Measurements from ENCODE around the gene GPC5.
"Not testable (repeated sequence)": the region's sequence is repeated elsewhere in the genome, so short reads cannot be mapped to it uniquely, and the experiment has no call there.

GPC5 gene

DNA sequence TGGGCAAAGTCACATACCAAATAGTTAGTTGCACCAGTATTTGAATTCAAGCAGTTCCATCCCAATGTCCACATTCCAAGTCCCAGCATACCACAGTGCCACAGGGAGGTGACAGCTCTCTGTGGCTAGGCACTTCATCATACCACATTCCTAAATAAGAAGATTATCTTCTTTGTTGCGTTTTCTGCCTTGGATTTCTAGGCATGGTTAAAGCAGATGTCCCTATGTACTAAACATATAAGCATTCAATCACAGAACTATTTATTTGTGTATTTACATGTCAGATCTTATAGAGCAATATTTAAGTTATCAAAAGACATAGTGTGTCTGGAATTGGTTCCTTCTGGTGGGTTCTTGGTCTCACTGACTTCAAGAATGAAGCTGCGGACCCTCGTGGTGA is 403.4 kb downstream of the GPC5 start:
- DNase-seq: not testable (repeated sequence)

DNA sequence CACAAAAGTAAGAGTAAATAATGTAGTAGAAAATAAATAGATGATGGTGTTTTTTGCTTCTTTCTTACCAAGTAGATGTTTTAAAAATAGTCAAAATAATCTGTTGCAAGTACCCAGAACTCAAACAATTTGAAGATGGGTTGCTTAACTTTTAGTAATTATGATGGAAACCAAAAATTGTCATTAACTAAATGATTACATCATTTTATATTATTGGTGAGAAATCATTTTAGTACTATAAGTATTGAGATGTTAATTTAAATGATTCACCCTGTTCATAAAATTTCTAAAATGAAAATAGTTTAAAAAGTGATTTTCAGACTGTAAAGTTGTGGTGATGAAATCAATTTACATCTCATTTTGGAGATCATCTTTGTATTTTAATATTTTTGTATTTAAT is 404.5 kb downstream of the GPC5 start:
- DNase-seq: no peak

DNA sequence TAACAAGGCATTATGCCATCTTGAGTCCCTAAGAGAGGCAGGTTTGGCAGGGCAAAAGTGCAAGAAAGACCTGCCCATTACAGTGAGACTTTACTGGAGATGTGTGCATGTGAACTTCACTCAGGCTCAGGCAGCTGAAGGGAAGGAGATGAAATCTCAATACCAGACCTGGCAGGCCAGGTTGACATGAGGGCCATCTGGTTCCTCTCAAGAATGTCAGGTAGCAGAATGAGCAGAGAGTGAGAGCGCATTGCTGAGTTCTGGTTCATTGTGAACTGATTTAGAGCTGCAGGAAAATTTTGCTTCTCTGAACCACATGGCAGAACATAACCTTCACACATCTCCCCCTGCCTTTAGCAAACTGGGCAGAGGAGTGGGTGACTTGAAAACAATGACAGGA is 406.3 kb downstream of the GPC5 start:
- no peak for DNase-seq

DNA sequence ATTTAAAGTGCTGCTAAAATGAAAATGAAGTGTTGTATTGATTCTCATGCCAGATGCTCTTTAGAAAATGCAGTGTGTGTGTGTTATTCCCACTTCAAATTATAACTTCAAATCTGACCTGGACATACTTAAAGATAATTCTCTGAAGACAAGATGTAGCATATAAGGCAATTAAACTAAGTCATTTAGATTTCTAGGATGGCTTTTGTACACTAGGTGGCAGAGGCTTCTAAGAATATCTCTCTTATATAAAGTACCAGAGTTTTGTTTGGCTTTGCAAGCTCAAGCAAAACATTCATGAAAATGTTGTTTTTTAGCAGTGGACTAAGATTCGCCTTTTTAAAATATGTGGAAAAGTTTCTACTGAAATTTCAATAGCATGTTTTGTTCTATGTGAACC is 407.2 kb downstream of the GPC5 start:
- DNase-seq: no peak

DNA sequence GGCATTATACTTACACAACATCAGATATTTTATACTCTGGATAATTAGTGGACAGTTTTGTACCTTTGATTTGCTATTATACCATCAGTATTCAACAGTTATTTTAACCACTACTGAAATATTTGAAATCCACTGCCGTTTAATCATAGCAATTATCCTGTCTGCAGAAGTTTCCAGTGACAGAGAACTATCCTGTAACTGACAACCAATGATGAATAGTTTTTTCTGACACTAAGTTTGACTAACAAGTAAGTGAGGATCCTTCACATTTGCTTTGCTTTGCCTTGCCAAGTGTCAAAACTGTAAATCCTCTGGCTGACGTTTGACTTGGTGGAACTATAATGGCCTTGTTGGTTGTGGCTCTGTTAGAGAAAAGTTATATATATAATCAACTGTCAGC is 410.7 kb downstream of the GPC5 start:
- no peak for DNase-seq

DNA sequence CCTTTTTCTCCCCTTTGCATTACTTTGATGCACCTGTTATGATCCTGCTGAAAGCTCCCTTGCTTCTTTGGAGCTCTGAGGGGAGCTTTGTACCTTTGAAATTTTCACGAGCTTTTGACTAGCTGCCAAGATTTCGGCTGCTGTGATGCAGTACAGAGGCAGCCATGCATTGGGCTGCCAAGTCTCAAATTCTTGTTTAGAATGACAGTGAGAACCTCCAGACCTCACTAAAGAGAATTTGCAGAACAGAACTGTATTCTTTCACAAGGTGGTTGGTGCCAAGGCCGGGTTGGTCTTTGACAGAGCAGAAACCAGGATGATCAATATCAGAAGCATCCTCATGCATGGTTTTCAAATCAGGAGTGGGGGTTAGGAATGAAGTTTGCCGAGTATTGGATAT is 414.8 kb downstream of the GPC5 start:
- no peak for DNase-seq

DNA sequence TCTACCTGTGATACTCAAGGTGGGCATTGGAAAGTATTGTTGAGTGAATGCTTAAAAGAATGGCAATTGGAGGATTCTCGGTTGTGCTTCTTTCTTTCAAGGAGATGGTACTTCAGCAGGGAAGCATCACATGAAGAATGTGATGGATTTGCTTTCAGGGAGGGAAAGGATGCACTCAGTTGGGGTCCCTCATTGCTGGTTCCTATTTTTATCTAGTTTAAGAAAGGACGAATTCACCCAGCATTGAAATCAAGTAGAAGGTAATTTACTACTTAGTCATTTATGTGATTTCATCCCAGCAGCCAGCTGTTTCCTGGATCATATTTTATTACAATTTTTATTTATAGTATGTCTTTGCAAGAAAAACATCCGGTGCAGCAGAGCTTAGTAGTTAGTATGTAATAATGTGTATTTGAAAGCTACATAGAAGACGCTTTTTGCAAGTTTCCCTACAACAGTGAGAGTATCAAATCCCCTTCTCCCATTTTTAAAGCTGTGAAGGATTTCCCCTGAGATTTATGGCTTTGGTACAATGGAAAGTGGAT is 417.9 kb downstream of the GPC5 start:
- no peak for DNase-seq

DNA sequence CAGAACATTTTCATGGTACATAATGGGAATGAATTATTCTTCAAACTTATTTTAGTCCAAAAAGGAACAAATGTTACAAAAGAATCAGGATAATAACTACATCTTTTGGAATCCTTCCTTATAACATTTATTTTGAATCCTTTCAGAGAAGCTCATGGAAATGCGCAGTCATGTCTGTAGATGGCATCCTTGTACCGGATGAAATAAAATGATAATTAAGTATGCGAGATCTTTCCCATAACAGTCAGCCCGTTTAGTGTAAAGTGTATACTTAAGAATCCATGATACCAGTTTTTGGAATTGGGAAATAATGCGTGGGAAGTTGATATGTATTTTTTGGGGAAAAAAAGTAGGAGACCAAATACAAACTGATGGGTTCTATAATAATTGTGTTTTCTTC is 418.8 kb downstream of the GPC5 start:
- no peak for DNase-seq

DNA sequence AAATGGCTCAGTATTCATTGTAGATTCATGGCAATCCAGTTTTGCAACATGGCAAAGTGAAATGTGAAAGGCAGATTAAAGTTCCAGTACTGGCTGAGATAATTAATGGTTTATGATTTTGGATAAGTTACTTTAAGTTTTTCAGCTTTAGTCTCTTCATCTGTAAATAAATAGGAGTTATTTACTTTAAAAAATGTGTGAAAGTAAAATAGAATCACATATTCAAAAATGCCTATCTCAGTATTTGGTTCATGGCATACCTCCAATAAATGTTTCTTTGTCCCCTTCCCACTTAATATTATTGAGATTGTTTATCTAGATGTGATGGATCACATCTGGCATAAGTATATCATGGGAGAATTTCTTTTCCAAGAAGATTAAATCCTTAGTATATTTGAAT is 426.0 kb downstream of the GPC5 start:
- DNase-seq: no peak

DNA sequence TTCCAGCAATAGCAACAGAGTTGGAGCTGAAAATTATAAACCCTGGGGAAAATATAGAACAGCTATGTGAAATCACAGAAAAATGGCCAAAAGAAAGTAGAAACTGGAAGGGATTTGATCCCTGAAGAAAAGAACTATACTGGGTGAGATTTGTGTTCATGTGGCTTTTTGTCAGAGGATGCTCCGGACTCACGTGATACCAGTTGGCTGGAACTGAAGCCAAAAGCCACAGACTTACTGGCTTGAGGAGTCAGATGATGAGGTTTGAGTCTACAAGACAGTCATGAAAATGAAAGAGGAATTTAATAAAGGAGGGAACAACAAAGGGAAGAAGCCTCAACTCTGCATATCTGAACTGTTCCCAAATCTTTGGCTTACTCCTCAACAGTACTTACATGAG is 427.1 kb downstream of the GPC5 start:
- DNase-seq: no peak

DNA sequence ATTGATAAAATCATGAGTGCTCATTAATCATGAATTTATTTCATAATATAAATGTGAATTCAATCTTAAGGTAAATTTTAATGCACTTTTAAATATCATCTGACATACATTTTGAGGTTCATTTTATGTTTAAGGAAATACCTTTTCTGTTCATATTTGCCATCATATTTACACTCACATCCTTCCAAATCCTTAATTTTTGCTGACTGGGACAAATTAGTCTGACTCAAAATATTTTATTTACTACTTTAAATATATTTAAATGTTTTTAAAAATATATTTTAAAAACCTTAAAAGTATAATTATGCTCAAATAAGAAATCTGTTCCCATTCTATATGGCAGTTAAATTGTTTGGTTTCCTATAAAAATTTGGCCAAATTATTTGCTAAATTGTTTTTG is 438.1 kb downstream of the GPC5 start:
- no peak for DNase-seq

DNA sequence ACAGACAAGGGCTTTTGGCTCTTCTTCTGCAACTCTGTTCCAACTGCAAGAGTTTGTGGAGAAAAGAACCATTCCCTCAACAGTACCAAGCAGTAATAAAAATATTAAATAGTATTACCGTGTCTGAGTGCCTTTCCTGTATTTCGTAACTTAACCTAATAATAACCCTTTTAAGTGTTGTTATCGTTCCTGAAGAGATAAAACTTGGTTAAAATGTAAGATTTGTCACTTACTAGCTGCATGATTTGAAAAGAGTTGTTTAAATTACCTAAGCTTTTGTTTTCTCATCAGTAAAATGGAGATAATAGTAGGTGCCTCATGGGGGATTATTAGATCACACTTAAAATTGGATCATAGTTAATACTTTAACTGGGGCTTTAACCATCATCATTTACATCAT is 447.2 kb downstream of the GPC5 start:
- DNase-seq: no peak

DNA sequence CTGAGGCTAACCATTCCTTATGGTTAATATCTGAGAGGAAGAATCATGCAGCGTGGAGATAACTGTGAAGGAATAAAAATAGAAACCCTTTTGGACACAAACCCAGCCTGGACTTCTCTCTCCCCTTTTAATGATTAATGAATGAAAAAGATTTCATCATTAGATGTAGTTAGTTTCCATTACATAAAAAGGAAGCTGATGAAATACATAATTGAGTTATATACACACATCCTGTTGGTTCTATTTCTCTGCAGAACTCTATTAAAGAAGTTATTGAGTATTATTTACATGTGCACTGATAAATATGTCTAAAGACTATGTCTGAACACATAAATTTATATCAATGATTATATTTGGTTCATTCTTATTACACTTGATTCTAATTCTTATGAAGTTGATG is 465.3 kb downstream of the GPC5 start:
- DNase-seq: no peak

DNA sequence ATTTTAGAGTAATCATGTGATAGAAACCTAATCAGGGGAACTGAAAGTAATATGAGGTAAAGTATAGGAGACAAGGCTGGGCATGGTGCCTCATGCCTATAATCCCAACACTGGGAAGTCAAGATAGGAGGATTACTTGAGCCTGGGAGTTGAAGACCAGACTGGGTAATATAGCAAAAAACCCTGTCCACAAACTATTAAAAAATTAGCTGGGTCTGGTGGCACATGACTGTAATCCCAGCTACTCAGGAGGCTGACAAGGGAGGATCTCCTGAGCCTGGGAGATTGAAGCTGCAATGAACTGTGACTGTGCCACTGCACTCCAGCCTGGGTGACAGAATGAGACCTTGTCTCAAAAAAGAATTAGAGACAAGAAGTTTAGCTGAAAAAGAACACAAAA is 469.9 kb downstream of the GPC5 start:
- no peak for DNase-seq

DNA sequence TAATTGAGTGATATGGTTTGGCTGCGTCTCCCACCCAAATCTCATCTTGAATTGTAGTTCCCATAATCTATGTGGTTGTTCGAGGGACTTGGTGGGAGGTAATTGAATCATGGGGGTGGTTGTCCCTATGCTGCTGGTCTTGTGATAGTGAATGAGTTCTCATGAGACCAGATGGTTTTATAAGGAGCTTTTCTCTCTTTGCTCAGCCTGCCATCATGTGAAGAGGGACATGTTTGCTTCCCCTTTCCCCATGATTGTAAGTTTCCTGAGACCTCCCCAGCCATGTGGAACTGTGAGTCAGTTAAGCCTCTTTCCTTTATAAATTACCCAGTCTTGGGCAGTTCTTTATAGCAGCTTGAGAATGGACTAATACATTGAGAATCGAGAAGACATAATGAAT is 480.1 kb downstream of the GPC5 start:
- no peak for DNase-seq

DNA sequence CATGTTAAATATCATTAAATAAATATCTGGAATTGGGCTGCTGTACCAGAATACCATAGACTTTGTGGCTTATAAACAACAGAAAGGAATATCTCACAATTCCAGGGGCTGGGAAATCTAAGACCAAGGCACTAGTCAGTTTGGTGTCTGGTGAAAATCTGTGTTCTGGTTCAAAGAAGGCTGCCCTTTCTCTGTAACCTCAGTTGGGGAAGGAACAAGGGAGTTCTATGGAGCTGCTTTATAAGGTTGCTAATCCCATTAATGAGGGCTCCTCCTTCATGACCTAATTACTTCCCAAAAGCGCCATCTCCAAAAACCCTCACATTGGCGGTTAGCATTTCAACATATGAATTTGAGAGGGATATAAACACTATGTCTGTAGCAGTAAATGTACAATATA is 480.9 kb downstream of the GPC5 start:
- no peak for DNase-seq

DNA sequence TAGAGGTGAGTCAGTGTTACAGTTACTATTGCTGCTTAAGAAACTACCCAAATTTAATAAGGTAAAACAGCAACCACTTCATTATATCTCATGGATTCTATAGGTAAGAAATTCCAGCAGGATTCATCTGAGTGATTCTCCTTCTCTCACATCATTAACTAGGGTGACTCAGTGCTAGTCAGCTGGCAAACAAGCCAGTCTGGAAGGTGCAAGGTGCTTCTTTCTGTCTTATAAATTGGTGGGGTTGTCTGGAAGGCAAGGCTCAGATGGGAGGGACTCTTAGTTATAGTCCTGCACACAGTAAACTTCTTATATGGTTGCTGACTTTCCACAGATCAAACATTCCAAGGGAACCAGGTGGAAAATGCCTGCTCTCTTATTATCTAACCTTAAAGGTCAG is 484.5 kb downstream of the GPC5 start:
- no peak for DNase-seq

DNA sequence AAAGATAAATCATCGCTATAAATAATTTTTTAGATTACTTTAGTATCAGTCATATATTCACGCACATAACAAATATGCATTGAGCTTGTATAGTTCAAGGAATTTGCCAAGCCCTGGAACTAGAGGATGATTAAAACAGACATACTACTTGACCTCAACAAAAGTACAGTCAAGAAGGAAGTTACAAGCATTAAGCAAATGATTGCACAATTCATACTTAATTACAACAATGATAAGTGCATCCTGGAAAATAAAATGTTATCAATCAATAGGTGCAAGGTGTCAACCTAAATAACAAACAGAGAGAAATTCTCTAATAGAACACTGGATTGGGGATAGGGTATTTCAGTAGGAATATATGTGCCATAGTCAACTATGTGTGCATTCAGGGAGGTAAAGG is 491.2 kb downstream of the GPC5 start:
- DNase-seq: no peak

DNA sequence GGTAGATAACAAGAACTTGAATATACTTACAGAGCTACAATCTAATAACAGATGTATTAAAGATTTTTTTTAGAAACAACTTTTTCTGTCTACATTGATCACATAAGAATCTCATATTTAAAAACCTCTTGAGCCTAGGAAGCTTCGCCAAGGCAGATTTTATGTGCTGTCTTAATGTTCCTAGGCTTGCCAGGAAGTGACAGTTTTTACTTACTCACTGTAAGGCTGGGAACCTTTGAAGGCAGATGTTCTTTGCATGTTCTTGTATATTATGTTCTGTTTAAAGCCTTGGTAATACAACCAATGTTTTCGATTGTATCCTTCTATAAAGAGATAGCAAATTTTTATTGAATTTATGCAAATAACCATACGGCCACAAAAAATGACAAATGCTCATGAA is 492.7 kb downstream of the GPC5 start:
- DNase-seq: no peak

DNA sequence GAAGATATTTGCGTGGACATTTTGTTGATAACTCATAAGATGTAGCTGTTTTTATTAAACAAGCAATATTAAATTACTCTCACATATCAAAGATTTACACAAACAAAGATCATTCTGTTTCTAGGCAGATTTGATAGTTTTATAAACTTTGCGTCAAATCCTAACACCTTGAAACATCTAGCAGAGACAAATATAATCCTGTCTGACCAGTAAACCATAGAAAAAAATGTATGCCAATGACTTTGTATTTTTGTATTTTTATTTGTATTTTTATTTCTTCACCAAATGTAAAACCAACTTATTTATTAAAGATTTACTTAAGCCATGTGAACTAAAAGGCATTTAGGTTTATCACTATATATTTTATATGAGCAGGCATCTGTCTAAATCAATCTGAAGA is 494.6 kb downstream of the GPC5 start:
- DNase-seq: no peak

DNA sequence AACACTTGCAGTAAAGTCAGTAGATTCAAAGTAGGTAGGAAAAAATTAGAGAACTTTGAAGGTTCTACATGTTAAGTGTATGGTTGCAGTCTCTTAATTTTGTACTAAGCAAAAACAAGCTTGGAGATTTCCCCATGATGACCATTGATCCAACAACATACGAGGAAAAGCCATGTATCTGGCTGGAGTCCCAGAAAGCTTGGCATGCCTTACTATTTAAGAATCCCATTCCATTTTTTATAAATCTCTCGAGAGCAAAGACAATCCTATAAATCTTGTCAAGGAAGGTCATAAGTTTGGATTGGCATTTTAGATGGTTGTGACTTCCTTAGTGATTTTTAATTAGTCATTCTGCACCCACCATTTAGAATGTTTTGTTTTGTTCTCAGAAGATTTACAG is 495.9 kb downstream of the GPC5 start:
- no peak for DNase-seq

DNA sequence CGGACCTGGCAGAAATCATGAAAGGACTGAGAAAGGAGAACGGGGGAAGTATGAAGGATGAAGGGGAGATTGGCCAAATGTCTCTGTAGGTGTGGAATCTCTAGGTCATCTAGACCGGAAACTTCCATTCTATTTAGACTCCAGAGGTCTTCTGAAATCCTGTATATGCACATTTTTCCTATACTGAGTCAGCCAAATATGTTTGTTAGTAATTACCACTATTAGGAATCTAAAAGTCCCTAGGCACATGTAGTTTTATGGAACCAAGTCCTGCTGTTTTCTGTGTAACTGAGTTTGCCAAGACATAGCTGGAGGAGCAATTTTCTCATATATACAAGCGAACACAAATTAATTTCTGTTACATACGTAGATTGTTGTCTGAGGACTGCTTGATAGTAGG is 498.1 kb downstream of the GPC5 start:
- DNase-seq: no peak

DNA sequence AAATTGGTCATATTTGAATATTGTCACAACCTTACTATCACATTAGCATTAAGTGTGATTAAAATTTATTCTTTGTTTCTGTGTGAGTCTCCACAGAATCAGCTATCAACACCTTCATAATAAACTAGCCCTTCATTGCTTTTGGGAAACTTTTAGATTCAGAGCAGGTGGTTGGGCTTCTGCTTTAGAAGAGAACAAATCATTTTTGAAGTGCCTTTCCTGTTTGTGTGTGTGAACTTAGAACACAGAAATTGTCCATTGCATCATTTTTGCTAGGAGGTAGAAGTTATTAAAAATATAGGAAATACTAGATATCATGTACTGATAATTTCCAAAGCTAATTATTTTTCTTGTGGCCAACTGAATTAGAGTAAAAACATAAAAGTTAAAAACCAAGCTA is 500.6 kb downstream of the GPC5 start:
- not testable (repeated sequence) for DNase-seq

DNA sequence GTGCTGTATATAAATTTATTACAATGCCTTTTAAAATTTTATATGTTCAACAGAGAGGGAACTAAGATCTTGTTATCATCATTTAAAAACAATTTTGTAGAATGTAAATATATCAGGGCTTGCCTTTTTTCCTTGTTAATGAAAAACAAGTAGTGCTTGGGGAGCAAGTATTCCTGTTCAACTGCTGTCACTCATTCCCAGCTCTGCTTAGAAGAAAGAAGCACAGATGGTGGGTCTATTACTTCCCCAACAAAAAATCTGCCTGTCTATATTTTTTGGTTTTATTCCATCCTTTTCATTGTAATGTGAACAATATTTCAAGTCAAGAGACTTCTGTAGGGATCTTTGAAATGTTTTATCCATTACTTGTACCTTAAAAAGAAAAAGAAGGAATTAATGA is 503.9 kb downstream of the GPC5 start:
- DNase-seq: no peak

DNA sequence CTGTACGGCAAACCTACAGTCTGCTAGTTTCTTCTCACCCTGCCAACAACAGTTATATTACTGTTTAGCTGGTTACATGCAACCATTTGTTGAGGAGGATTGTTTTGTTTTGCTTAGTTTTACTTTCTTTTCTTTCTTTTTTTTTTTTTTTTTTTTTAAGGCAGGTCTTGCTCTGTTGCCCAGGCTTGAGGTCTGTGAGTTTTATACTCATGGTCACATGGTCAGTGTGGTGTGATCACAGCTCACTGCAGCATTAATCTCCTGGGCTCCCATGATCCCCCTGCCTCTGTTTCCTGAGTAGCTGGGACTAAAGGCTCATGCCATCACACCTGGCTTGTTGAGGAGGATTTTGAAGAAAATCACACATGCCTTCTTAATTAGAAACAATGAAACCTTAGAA is 505.6 kb downstream of the GPC5 start:
- no peak for DNase-seq

DNA sequence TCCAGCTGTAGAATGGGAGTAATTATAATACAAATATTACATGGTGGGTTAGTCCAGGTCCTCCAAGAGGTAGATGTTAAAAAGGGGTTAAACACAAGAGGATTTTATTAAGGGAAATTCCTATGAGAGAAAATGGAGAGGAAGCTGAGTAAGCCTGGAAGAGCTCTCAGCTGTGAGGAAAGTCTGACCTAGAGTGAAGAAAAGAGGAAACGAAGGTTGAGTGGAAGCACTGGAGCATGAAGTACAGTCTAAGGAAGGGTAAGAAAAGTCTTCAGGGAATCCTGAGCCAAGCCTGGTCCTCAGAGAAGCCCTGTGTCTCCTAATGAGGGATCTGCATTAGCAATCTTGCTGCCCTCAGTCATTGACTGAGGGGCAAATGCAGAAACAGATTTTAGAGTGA is 506.2 kb downstream of the GPC5 start:
- DNase-seq: no peak
